ENCODE measurements around the gene LCLAT1.

DNA sequence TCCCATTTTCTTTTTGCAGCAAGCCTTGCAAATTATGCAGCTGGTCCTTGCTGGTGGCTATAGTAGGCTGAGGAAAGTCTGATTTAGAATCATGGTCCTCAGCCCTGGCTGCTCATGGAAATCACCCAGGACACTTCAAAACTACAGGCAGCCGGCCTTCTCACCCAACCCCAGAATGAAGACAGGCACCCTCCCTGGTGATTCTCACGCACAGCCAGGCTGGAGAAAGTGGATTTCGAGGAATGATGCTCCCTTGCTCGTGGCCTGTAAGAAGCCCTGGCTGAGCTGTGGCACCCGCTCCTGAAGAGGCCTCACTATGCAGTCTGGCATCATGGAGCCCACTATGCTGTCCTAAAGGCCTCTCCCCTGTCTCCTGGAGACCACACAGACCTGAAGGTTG lies 202.8 kb downstream of the LCLAT1 start:
- TF ChIP-seq, protein P1, sequence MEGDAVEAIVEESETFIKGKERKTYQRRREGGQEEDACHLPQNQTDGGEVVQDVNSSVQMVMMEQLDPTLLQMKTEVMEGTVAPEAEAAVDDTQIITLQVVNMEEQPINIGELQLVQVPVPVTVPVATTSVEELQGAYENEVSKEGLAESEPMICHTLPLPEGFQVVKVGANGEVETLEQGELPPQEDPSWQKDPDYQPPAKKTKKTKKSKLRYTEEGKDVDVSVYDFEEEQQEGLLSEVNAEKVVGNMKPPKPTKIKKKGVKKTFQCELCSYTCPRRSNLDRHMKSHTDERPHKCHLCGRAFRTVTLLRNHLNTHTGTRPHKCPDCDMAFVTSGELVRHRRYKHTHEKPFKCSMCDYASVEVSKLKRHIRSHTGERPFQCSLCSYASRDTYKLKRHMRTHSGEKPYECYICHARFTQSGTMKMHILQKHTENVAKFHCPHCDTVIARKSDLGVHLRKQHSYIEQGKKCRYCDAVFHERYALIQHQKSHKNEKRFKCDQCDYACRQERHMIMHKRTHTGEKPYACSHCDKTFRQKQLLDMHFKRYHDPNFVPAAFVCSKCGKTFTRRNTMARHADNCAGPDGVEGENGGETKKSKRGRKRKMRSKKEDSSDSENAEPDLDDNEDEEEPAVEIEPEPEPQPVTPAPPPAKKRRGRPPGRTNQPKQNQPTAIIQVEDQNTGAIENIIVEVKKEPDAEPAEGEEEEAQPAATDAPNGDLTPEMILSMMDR (IDR thresholded peaks at IDR 0.05; ENCODE audit: borderline replicate concordance, extremely low read depth, low read length, poor library complexity, severe bottlenecking), result no peak
- TF ChIP-seq EZH2 (IDR thresholded peaks at IDR 0.05; ENCODE audit: borderline replicate concordance, low read depth, low read length, severe bottlenecking), result no peak

Measured in DND-41 (cell line).